Nephron progenitor cell (in vitro differentiated cells): ENCODE measurements around the gene RMI2.

ENCODE experiments used
- DNase-seq: peaks from one replicate; pipeline ENCODE4 v3.0.0; 2021
- H3K27ac Mint-ChIP-seq: 2 replicates; pipeline ENCODE4 v1.8.0; 2021; ENCODE audit warnings: mild to moderate bottlenecking, moderate library complexity, mixed read lengths
- H3K27me3 Mint-ChIP-seq: 2 replicates; pipeline ENCODE4 v1.8.0; 2021; ENCODE audit warnings: mild to moderate bottlenecking, low read depth, mixed read lengths; ENCODE audit not compliant: poor library complexity
- H3K36me3 Mint-ChIP-seq: 2 replicates; pipeline ENCODE4 v1.8.0; 2021; ENCODE audit warnings: low read depth, mixed read lengths
- H3K4me1 Mint-ChIP-seq: 2 replicates; pipeline ENCODE4 v1.8.0; 2021; ENCODE audit warnings: mixed read lengths
- H3K4me3 Mint-ChIP-seq: 2 replicates; pipeline ENCODE4 v1.8.0; 2021; ENCODE audit warnings: mild to moderate bottlenecking, moderate library complexity, mixed read lengths
- H3K9me3 Mint-ChIP-seq: 2 replicates; pipeline ENCODE4 v1.8.0; 2021; ENCODE audit warnings: mild to moderate bottlenecking, moderate library complexity, mixed read lengths
- TF ChIP-seq, protein P1 (sequence below): fragments of 200-600 bp; sonication (generic); IDR thresholded peaks from 2 replicates; pipeline ENCODE4 v1.5.0; 2021; ENCODE audit warnings: antibody characterized with exemption

RMI2 gene

DNA sequence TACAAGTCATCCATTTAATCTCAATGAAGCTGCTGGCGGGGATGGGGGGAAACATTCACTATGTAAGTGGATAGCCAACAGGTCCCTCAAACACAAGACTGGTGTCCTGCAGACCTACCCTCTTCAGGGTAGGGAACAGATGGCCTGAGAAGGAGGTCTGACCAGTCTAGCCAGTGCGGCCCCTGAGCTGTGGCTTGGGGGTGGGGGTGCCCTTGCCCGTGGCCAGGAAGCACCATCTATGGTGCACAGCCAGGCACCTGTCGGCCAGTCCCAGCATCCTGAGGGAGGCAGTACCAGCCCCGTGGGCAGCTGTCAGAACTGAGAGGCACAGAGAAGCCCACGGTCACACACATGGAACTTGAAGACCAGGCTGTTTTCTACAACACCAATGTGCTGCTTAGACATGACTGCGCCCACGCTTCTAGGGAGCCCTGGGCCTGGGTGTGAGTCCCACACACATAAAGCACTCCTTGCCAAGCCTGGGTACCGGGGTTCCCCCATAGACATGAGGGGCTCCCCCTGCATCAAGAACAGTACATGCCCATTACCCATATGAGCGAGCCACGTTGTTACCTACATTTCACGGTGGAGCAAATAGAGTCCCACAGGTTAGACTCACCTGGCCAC lies 40.9 kb downstream of the RMI2 start:
- Mint-ChIP-seq H3K9me3 (no peaks in the 10 kb centered on the region), H3K27ac (peak overlapping the region; percentile 57), H3K4me1 (peaks cover 32% of the 10 kb centered on the region), H3K4me3 (no peak overlapping the region), H3K27me3 (peaks cover 18% of the 10 kb centered on the region), H3K36me3 (peaks cover 11% of the 10 kb centered on the region)
- DNase-seq = no peak
- TF ChIP-seq, protein P1, sequence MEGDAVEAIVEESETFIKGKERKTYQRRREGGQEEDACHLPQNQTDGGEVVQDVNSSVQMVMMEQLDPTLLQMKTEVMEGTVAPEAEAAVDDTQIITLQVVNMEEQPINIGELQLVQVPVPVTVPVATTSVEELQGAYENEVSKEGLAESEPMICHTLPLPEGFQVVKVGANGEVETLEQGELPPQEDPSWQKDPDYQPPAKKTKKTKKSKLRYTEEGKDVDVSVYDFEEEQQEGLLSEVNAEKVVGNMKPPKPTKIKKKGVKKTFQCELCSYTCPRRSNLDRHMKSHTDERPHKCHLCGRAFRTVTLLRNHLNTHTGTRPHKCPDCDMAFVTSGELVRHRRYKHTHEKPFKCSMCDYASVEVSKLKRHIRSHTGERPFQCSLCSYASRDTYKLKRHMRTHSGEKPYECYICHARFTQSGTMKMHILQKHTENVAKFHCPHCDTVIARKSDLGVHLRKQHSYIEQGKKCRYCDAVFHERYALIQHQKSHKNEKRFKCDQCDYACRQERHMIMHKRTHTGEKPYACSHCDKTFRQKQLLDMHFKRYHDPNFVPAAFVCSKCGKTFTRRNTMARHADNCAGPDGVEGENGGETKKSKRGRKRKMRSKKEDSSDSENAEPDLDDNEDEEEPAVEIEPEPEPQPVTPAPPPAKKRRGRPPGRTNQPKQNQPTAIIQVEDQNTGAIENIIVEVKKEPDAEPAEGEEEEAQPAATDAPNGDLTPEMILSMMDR = no peak

DNA sequence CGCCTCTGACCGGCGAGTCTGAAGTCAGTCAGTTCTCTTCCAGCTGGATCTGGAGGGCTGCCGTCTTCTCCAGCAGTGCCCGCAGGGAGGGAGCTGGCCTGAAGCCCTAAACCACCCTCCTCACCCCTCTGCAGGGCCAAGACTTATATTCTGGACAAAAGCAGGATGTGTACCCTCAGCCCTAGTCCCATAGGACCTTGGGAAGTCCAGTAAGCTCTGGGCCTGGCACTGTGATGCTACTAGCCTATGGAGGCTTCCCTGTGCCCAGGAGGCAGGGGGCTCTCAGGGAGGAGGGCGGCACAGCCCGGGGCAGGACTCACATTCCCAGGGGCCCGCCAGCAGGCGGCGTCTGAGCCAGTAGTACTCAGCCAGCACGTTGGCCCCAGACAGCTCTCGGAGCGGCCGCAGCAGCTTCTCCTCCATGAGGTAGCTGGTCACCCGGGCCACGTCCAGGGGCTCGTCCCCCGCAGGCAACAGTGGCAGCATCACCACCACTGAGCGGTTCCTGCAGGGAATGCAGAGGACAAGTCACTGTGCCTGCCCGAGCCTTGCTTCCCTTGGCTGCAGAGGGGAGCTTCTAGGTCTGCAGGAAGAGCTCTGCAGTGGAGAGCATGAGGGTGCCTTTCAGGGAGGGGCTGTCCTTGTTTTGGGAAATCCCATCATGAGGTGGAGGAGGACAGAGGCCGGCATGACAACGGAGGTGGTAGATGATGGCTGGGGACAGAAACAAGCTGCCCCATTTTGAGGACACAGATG lies 41.7 kb downstream of the RMI2 start:
- peaks cover 36% of the 10 kb centered on the region for H3K4me1 Mint-ChIP-seq

DNA sequence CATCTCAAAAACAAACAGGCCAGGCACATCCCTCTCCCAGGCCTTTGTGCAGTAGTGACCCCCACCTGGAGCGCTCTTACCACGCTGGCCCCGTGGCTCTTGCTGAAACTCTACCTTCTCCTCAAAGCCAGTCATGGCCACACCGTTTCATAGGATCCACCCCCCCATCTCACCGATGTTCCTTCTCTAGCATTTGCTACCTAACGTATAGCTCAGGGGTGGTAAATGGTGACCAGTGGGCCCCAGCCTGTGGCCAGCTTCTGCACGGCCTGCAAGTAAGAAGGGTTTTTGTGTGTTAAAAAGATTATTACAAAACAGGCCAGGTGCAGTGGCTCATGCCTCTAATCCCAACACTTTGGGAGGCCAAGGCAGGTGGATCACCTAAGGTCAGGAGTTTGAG lies 43.8 kb downstream of the RMI2 start:
- no peak for DNase-seq
- no peak overlapping the region for H3K27ac Mint-ChIP-seq

More for the DNA sequence above, 41.7 kb downstream of the RMI2 start:
- DNase-seq = peak; percentile 77
- no peaks in the 10 kb centered on the region for H3K9me3 Mint-ChIP-seq
- TF ChIP-seq, protein P1 = peak; percentile 60
- H3K36me3 Mint-ChIP-seq = peaks cover 4% of the 10 kb centered on the region
- H3K27me3 Mint-ChIP-seq = peaks cover 20% of the 10 kb centered on the region
- H3K27ac Mint-ChIP-seq = no peak overlapping the region
- no peak overlapping the region for H3K4me3 Mint-ChIP-seq

DNA sequence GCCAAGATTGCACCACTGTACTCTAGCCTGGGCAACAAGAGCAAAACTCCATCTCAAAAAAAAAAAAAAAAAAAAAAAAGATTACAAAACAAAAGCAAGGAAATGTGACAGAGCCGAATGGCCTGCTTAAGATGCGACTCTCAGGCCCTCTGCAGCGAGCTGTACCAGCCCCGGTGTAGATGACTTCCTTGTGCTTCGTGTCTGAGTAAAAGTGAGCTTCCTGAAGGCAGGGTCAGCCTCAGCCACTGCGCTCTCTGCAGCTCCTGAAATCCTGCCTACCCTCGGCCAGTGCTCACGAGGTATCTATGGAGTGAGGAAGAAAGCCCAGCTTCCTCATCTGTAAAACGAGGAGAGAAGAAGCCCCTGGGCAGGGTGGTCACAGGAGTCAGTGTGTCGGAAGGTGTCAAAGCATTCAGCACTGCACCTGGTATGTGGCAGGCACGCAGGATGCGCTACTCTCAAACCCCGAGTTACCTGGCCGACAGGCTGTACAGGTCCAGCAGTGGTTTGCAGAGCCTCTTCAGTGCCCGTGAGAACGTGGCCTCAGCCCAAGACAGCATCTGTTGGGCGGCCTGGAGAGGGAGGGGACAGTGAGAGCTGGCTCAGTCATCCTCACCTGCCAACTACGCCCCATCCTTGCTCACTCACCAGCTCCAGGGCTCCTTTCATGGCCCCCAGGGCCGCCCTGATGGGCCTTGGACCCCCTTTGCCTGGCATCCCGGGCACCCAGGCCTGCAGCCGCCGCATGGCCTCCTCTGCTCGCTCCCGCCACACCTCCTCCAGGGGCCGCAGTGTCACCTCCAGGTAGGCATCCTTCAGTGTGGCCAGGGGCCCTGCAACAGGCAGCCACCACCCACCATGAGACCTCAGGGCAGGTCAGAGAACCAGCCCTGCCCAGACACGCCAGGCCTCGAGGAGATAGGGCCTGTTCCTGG lies 44.6 kb downstream of the RMI2 start:
- no peak for DNase-seq
- H3K4me1 Mint-ChIP-seq = peaks cover 36% of the 10 kb centered on the region
- TF ChIP-seq, protein P1 = no peak
- no peaks in the 10 kb centered on the region for H3K36me3 Mint-ChIP-seq
- peaks cover 16% of the 10 kb centered on the region for H3K27me3 Mint-ChIP-seq
- no peaks in the 10 kb centered on the region for H3K9me3 Mint-ChIP-seq
- H3K4me3 Mint-ChIP-seq = no peak overlapping the region
- no peak overlapping the region for H3K27ac Mint-ChIP-seq

More for the DNA sequence above, 43.8 kb downstream of the RMI2 start:
- Mint-ChIP-seq H3K9me3 (no peaks in the 10 kb centered on the region), H3K4me1 (peaks cover 36% of the 10 kb centered on the region), H3K36me3 (no peaks in the 10 kb centered on the region), H3K27me3 (peaks cover 16% of the 10 kb centered on the region), H3K4me3 (no peak overlapping the region)
- TF ChIP-seq, protein P1 = no peak

DNA sequence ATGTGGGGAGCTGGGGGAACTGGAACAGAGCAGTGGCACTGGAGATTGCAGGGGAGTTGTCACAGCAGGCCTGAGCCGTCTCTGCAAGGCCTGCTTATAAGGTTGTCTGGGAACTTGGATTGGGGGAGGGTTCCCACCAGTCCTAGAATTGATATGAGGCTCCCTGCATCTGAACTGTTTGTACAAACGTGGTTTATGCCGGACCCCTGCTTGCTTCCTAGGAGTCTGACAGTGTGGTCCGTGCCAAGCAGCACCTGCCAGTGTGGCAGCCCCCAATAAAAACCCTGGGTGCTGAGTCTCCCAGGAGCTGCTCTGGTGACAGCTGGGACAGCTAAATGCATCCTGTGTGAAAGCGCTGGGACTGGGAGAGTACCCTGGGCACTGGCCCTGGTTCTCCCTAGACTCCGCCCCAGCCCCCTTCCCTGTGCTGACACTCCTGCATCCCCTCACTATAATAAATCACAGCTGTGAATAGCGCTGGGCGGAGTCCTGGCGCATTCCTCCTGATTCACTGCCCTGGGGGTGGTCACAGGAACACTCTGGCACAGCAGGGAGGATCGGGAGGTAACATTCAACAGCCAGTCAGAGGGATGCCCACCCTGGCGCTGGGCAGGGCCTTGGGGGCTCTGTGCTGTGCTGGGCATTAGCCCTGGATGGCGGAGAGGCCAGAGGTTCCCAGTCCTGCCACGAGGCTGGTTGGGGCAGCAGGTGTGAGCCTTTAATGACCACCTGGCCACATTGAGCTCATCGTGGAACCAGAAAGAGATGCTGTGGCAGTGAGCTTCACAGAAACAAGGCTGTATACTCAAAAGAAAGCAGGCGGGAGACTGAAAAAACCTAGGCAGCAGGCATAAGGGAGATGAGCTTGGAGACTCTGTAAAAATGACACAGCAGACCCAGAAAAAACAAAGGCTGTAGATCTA lies 45.6 kb downstream of the RMI2 start:
- TF ChIP-seq, protein P1 = no peak
- peaks cover 16% of the 10 kb centered on the region for H3K27me3 Mint-ChIP-seq
- H3K36me3 Mint-ChIP-seq = no peaks in the 10 kb centered on the region
- H3K4me3 Mint-ChIP-seq = peak overlapping the region; percentile 47
- peak; percentile 70 for DNase-seq
- H3K4me1 Mint-ChIP-seq = peaks cover 36% of the 10 kb centered on the region
- H3K9me3 Mint-ChIP-seq = no peaks in the 10 kb centered on the region
- H3K27ac Mint-ChIP-seq = peak overlapping the region; percentile 2
